ENCODE measurements around the gene TTC3.
"Not testable (repeated sequence)": the region's sequence is repeated elsewhere in the genome, so short reads cannot be mapped to it uniquely, and the experiment has no call there.

The TTC3 gene

GRCh38 chr21:37072988-37073416, at the start of gene TTC3, which contains the start of gene PIGP:
TTC3 (plus strand) TSS chr21:37073254; CDS start chr21:37087258, 14,004 bp downstream.
PIGP (minus strand) TSS chr21:37073071; CDS start chr21:37072515, 556 bp downstream.
- TF ChIP-seq ZFX (IDR thresholded peaks at IDR 0.05; ENCODE audit: borderline replicate concordance) (no peak), CTCF (IDR thresholded peaks at IDR 0.05) (no peak)
- peak within 1 kb of the TSS; percentile 97 for H3K27ac ChIP-seq

- TF ChIP-seq CTCF (IDR thresholded peaks at IDR 0.05) (no peak), ZFX (IDR thresholded peaks at IDR 0.05; ENCODE audit: borderline replicate concordance) (no peak)
Measured at GRCh38 chr21:37026499-37026898, 46.6 kb upstream of the TTC3 start.

GRCh38 chr21:37028570-37028969, 44.5 kb upstream of the TTC3 start:
- H3K27ac ChIP-seq: no peak overlapping the region
- TF ChIP-seq ZFX (IDR thresholded peaks at IDR 0.05; ENCODE audit: borderline replicate concordance): no peak
- TF ChIP-seq CTCF (IDR thresholded peaks at IDR 0.05): peak; percentile 15; the same call in 1 of the 2 replicates

More at GRCh38 chr21:37026499-37026898, 46.6 kb upstream of the TTC3 start:
- no peak overlapping the region for H3K27ac ChIP-seq

- H3K27ac ChIP-seq: no peak overlapping the region
Measured at GRCh38 chr21:37030864-37031263, 42.2 kb upstream of the TTC3 start.

GRCh38 chr21:37032293-37032692, 40.8 kb upstream of the TTC3 start:
- TF ChIP-seq ZFX (IDR thresholded peaks at IDR 0.05; ENCODE audit: borderline replicate concordance): no peak
- H3K27ac ChIP-seq: no peak overlapping the region

More at GRCh38 chr21:37030864-37031263, 42.2 kb upstream of the TTC3 start:
- TF ChIP-seq ZFX (IDR thresholded peaks at IDR 0.05; ENCODE audit: borderline replicate concordance): no peak
- no peak for TF ChIP-seq CTCF (IDR thresholded peaks at IDR 0.05)

- TF ChIP-seq ZFX (IDR thresholded peaks at IDR 0.05; ENCODE audit: borderline replicate concordance): no peak
- no peak for TF ChIP-seq CTCF (IDR thresholded peaks at IDR 0.05)
- H3K27ac ChIP-seq: no peak overlapping the region
Measured at GRCh38 chr21:37032877-37033471, 40.1 kb upstream of the TTC3 start.

- H3K27ac ChIP-seq: not testable (repeated sequence)
Measured at GRCh38 chr21:37034394-37034793, 38.7 kb upstream of the TTC3 start.

GRCh38 chr21:37036177-37036576, 36.9 kb upstream of the TTC3 start:
- TF ChIP-seq CTCF (IDR thresholded peaks at IDR 0.05) (no peak), ZFX (IDR thresholded peaks at IDR 0.05; ENCODE audit: borderline replicate concordance) (no peak)
- H3K27ac ChIP-seq: no peak overlapping the region
